ENCODE data around the gene C16orf92.

The C16orf92 gene

GRCh38 chr16:29988346-29989075, 34.5 kb upstream of the C16orf92 start:
- in situ Hi-C loops (cut with HindIII; ENCODE audit: low sequenced_read_pairs) = no loop called here

GRCh38 chr16:29989111-29989858, 33.7 kb upstream of the C16orf92 start:
- in situ Hi-C loops (cut with HindIII; ENCODE audit: low sequenced_read_pairs) = no loop called here

GRCh38 chr16:29990034-29990433, 33.0 kb upstream of the C16orf92 start:
- in situ Hi-C loops (cut with HindIII; ENCODE audit: low sequenced_read_pairs) = no loop called here

GRCh38 chr16:29990883-29991570, 32.0 kb upstream of the C16orf92 start:
- in situ Hi-C loops (cut with HindIII; ENCODE audit: low sequenced_read_pairs) = no loop called here

- in situ Hi-C loops (cut with HindIII; ENCODE audit: low sequenced_read_pairs) = no loop called here
Observed at GRCh38 chr16:29991571-29991904, 31.5 kb upstream of the C16orf92 start.

GRCh38 chr16:29992344-29992967, 30.5 kb upstream of the C16orf92 start:
- in situ Hi-C loops (cut with HindIII; ENCODE audit: low sequenced_read_pairs) = no loop called here

- in situ Hi-C loops (cut with HindIII; ENCODE audit: low sequenced_read_pairs) = no loop called here
Observed at GRCh38 chr16:29993191-29993902, 29.7 kb upstream of the C16orf92 start.

- in situ Hi-C loops (cut with HindIII; ENCODE audit: low sequenced_read_pairs) = no loop called here
Observed at GRCh38 chr16:29993903-29994599, 28.9 kb upstream of the C16orf92 start.

- in situ Hi-C loops (cut with HindIII; ENCODE audit: low sequenced_read_pairs) = no loop called here
Observed at GRCh38 chr16:29994600-29995323, 28.2 kb upstream of the C16orf92 start.

- in situ Hi-C loops (cut with HindIII; ENCODE audit: low sequenced_read_pairs) = no loop called here
Observed at GRCh38 chr16:29995324-29995910, 27.6 kb upstream of the C16orf92 start, which contains the start of gene HIRIP3. TSS of gene HIRIP3 (minus strand) at chr16:29995617. CDS start at chr16:29995605, 12 bp downstream.

GRCh38 chr16:29995911-29996765, 26.9 kb upstream of the C16orf92 start, which contains the start of gene INO80E:
TSS of gene INO80E (plus strand) at chr16:29996241. CDS start at chr16:29996311, 70 bp downstream.
- in situ Hi-C loops (cut with HindIII; ENCODE audit: low sequenced_read_pairs) = no loop called here

- in situ Hi-C loops (cut with HindIII; ENCODE audit: low sequenced_read_pairs) = no loop called here
Observed at GRCh38 chr16:29996766-29997250, 26.2 kb upstream of the C16orf92 start.

GRCh38 chr16:29999605-30000004, 23.4 kb upstream of the C16orf92 start:
- in situ Hi-C loops (cut with HindIII; ENCODE audit: low sequenced_read_pairs) = no loop called here

- in situ Hi-C loops (cut with HindIII; ENCODE audit: low sequenced_read_pairs) = no loop called here
Observed at GRCh38 chr16:30000735-30001631, 22.0 kb upstream of the C16orf92 start.

- in situ Hi-C loops (cut with HindIII; ENCODE audit: low sequenced_read_pairs) = no loop called here
Observed at GRCh38 chr16:30002614-30003346, 20.2 kb upstream of the C16orf92 start.

Data from DLD1 (cell line).